K562 (cell line): ENCODE measurements around the gene ERCC4. TPM values are rescaled to one million over a fixed set of nuclear protein-coding genes. Genes with fewer than 3 reads are reported as not detected.

Experiments used
- ATAC-seq: fragments of 200-7000 bp; cut with Tn5 transposase; 3 replicates; pipeline ENCODE4 v1.9.1; 2020; ENCODE audit warnings: moderate library complexity
- BruUV-seq: library from RNA; stranded (reverse); fragments of 400-500 nt; replicated peaks from 2 replicates; lab custom pipeline; 2021; lab: Mats Ljungman, UMichigan
- CTCF ChIA-PET: fragments of 300-600 bp; formaldehyde crosslinking; extraction: SDS; loops from one replicate; lab custom pipeline; 2021; ENCODE audit warnings: low intra/inter-chr PET ratio; lab: Yijun Ruan, JAX
- POLR2A ChIA-PET: fragments of 300-600, 350-650 bp; sonication (Branson Sonifier 250); formaldehyde crosslinking; extraction: SDS; loops from one replicate; lab custom pipeline; 2021; ENCODE audit warnings: antibody characterized with exemption, inconsistent platforms; lab: Yijun Ruan, JAX
- DNase-seq, 4 experiments: peaks; one replicate each; pipeline versions ENCODE4 v3.0.0 to v3.0.0-alpha.2; 2011 to 2018; ENCODE audit warnings: low spot score in 3 of 4, mixed read lengths in 3 of 4; ENCODE audit errors: extremely low read depth in 1 of 4
- FAIRE-seq: peaks from 2 replicates; lab custom pipeline; 2011; peaks lifted over from hg19 to GRCh38; lab: Jason Lieb, UNC
- H2AFZ ChIP-seq: 2 replicates; pipeline ENCODE4 v1.6.0; 2011; ENCODE audit warnings: low read depth, low read length, control low read depth, inconsistent platforms
- H3K27ac ChIP-seq: fragments of 200-600 bp; 3 replicates; pipeline ENCODE4 v1.8.0; 2011; ENCODE audit warnings: low read depth, mild to moderate bottlenecking, control low read depth, inconsistent platforms, low read length, moderate library complexity, mixed read lengths; ENCODE audit errors: extremely low read depth
- H3K27me3 ChIP-seq, 2 experiments: fragments of 300-600 bp in 1 of 2; 2 replicates in 1 of 2; 3 replicates in 1 of 2; pipeline versions ENCODE4 v1.6.0 to v1.8.0; 2011; ENCODE audit warnings: inconsistent platforms in 2 of 2, low read length in 2 of 2, mild to moderate bottlenecking in 1 of 2, mixed read lengths in 1 of 2, moderate library complexity in 1 of 2; ENCODE audit not compliant: control insufficient read depth in 2 of 2, insufficient read depth in 2 of 2
- H3K36me3 ChIP-seq: fragments of 300-600 bp; 3 replicates; pipeline ENCODE4 v1.8.0; 2011; ENCODE audit warnings: mild to moderate bottlenecking, low read length, inconsistent platforms; ENCODE audit not compliant: control insufficient read depth, insufficient read depth
- H3K4me1 ChIP-seq, 2 experiments: fragments of 200-600 bp in 1 of 2; replicated peaks in 1 of 2; 2 replicates in 1 of 2; 3 replicates in 1 of 2; pipeline versions ENCODE4 v1.5.1 to v1.8.0; 2011; ENCODE audit warnings: inconsistent platforms in 2 of 2, low read length in 2 of 2, mild to moderate bottlenecking in 1 of 2, mixed read lengths in 1 of 2, moderate library complexity in 1 of 2; ENCODE audit not compliant: control insufficient read depth in 2 of 2, insufficient read depth in 2 of 2
- H3K4me2 ChIP-seq: 2 replicates; pipeline ENCODE4 v1.6.1; 2011; ENCODE audit warnings: low read length, control low read depth, inconsistent platforms, mixed read lengths; ENCODE audit not compliant: insufficient read depth
- H3K4me3 ChIP-seq: fragments of 200-600 bp; sonication (generic), shearing (Covaris generic); 2 replicates; pipeline ENCODE4 v1.5.1; 2016; ENCODE audit warnings: control low read depth, inconsistent platforms
- H3K79me2 ChIP-seq: fragments of 200-600 bp; 3 replicates; pipeline ENCODE4 v1.8.0; 2011; ENCODE audit warnings: low read length, inconsistent platforms; ENCODE audit not compliant: control insufficient read depth, insufficient read depth
- H3K9ac ChIP-seq, 2 experiments: 2 replicates each; pipeline versions ENCODE4 v1.6.0 to v1.6.1; 2011; ENCODE audit warnings: low read depth in 2 of 2, low read length in 2 of 2, control low read depth in 1 of 2, inconsistent platforms in 1 of 2, mild to moderate bottlenecking in 1 of 2, mixed read lengths in 1 of 2; ENCODE audit not compliant: insufficient read depth in 1 of 2
- H3K9me1 ChIP-seq: one replicate; pipeline ENCODE4 v1.6.0; 2011; ENCODE audit warnings: inconsistent platforms, mild to moderate bottlenecking, low read length, moderate library complexity; ENCODE audit not compliant: control insufficient read depth, insufficient read depth
- H3K9me3 ChIP-seq: replicated peaks from 2 replicates; pipeline ENCODE4 v1.5.1; 2011; ENCODE audit warnings: low read depth, low read length, inconsistent platforms; ENCODE audit not compliant: control insufficient read depth, insufficient read depth
- H4K20me1 ChIP-seq: replicated peaks from 2 replicates; pipeline ENCODE4 v1.6.1; 2011; ENCODE audit warnings: low read length, inconsistent platforms, mixed read lengths; ENCODE audit not compliant: control insufficient read depth, insufficient read depth
- CBX1 ChIP-seq: sonication (generic); IDR thresholded peaks from 2 replicates; pipeline ENCODE4 v1.6.1; 2016; ENCODE audit warnings: antibody characterized with exemption, low read depth, mild to moderate bottlenecking
- ELF2 ChIP-seq: fragments of 250-450 bp; sonication (Bioruptor Pico); IDR thresholded peaks from 2 replicates; pipeline ENCODE4 v1.5.0; 2021; ENCODE audit warnings: mild to moderate bottlenecking
- FIP1L1 ChIP-seq: fragments of 200-400 bp; formaldehyde crosslinking; IDR thresholded peaks from 2 replicates; pipeline ENCODE4 v1.6.1; 2018; ENCODE audit warnings: mild to moderate bottlenecking, low read depth, low read length; ENCODE audit not compliant: poor library complexity, severe bottlenecking
- NUFIP1 ChIP-seq: fragments of 450-650 bp; IDR thresholded peaks from 2 replicates; pipeline ENCODE4 v1.6.1; 2018; ENCODE audit not compliant: partially characterized antibody
- SAFB ChIP-seq: fragments of 200-400 bp; formaldehyde crosslinking; IDR thresholded peaks from 2 replicates; pipeline ENCODE4 v1.6.1; 2017; ENCODE audit warnings: low read depth, low read length, borderline replicate concordance
- ZNF12 ChIP-seq: sonication (generic); formaldehyde crosslinking; IDR thresholded peaks from 2 replicates; pipeline ENCODE4 v1.4.0; 2020; ENCODE audit warnings: mild to moderate bottlenecking, missing genetic modification reagents
- ZNF507 ChIP-seq: conservative IDR thresholded peaks from 2 replicates; pipeline ENCODE4 v1.6.1; 2017; ENCODE audit warnings: missing genetic modification characterization, missing compliant biosample characterization
- WGBS: fragments of 100-300 bp; shearing (Covaris generic); methylation state at CpG from one replicate; pipeline ENCODE4 v1.1.6; 2016; ENCODE audit warnings: low coverage, mixed read lengths; ENCODE audit not compliant: insufficient coverage; ENCODE audit errors: missing lambda C conversion rate; 5-methylcytosine and 5-hydroxymethylcytosine counted together
- in situ Hi-C: fragments of 300-500 bp; cut with MboI; formaldehyde crosslinking; loops from 4 replicates; pipeline ENCODE4 v1.15.0; 2018; ENCODE audit warnings: inconsistent platforms, mixed read lengths
- intact Hi-C: fragments of 100-400 bp; cut with micrococcal nuclease; formaldehyde crosslinking; loops from 2 replicates; pipeline ENCODE4 v1.14.2; 2022
- polyA plus RNA-seq, 8 experiments: library from polyadenylated mRNA; depleted of rRNA in 4 of 8; stranded (reverse) in 5 of 8; unstranded in 3 of 8; fragments of >200 nt; fragmentation: Nextera tagmentation in 2 of 8; fragmentation: Illumina TruSeq in 1 of 8; extraction: Ambion mirVana in 2 of 8; extraction: Trizol in 1 of 8; gene quantifications; 2 replicates each; pipeline versions ENCODE4 v1.2.1 to v1.2.3, GENCODE V29; 2011 to 2014; ENCODE audit warnings: inconsistent platforms in 1 of 8, missing spikeins in 1 of 8
- total RNA-seq, 7 experiments: library from RNA; depleted of rRNA in 6 of 7; stranded (reverse); fragments of >200 nt in 6 of 7; fragmentation: Illumina TruSeq in 2 of 7; extraction: Trizol in 2 of 7; gene quantifications; 2 replicates each; pipeline versions ENCODE4 v1.2.1 to v1.2.3, GENCODE V29; 2011 to 2021; ENCODE audit warnings: low replicate concordance in 1 of 7

The ERCC4 gene
- total and polyA plus RNA-seq, 9 of the 15 experiments (the other 6 are each of a cell fraction or from before 2014, with no cell fraction given), result 3.7 to 10.5 (median 6.0) TPM

DNA sequence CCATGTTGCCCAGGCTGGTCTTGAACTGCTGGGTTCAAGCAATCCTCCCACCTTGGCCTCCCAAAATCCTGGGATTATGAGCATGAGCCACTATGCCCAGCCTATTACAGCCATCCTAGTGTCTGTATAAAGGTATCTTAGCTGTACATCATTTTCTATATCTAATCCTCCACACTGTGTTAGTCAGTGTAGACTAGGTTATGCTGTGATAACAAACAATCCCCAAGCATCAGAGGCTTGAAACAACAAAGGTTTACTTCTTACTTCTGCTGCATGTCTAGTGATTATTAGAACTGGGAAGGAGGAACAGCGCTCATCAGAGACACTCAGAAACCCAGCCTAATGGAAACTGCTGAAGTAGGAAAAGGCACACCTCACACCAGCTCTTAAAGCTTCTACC, 68.1 kb downstream of the ERCC4 start:
- intact Hi-C loops, result no loop called here
- H4K20me1 ChIP-seq, result no peaks in the 10 kb centered on the region
- BruUV-seq, result no TSS peak
- no peaks in the 10 kb centered on the region for H3K4me1 ChIP-seq
- H3K4me2 ChIP-seq, result no peak overlapping the region
- H2AFZ ChIP-seq, result no peak overlapping the region
- H3K4me3 ChIP-seq, result no peak overlapping the region
- ATAC-seq (no peak), FAIRE-seq (no peak)
- no peak overlapping the region for H3K9ac ChIP-seq
- H3K36me3 ChIP-seq, result no peaks in the 10 kb centered on the region
- TF ChIP-seq ZNF12 (CRISPR knock-in tag), result peak; percentile 92
- TF ChIP-seq NUFIP1, result no peak
- TF ChIP-seq, all 486 proteins: peak for 1
- in situ Hi-C loops, result no loop called here
- POLR2A ChIA-PET, result interaction anchor here (1.2 kb wide), 1 partner anchor 10 kb away, joined by 4 read pairs; no protein-coding TSS in a partner anchor
- CTCF ChIA-PET, result no interaction called here
- WGBS, result 7% methylated on average over 1 of the region's 1 CpG
- Histone ChIP-seq H3K9me3 (no peaks in the 10 kb centered on the region), H3K27ac (no peak overlapping the region), H3K9me1 (peaks cover 3% of the 10 kb centered on the region), H3K27me3 (peaks cover 3 to 18% of the 10 kb centered on the region in 2 experiments; a peak in 3 of 5 replicates), H3K79me2 (no peaks in the 10 kb centered on the region)
- DNase-seq, result no peak

DNA sequence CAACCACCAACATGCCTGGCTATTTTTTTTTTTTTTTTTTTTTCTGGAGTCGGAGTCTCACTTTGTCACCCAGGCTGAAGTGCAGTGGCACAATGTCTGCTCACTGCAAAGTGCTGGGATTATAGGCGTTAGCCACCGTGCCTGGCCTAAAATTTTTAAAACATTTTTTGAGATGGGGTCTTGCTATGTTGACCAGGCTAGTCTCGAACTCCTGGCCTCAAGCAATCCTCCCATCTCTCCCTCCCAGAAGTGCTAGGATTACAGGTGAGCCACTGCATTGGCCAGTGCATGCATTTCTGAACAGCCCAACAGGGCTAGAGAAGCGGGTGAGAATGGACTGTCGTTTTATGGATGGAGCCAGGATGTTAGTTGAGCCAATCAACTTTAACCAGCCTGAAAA, 72.4 kb downstream of the ERCC4 start:
- Histone ChIP-seq H3K9me1 (peaks cover 3% of the 10 kb centered on the region), H3K4me3 (no peak overlapping the region), H3K36me3 (no peaks in the 10 kb centered on the region), H3K4me2 (no peak overlapping the region), H3K9me3 (no peaks in the 10 kb centered on the region), H3K27ac (no peak overlapping the region), H4K20me1 (no peaks in the 10 kb centered on the region), H3K9ac (no peak overlapping the region), H2AFZ (no peak overlapping the region), H3K4me1 (no peaks in the 10 kb centered on the region), H3K79me2 (no peaks in the 10 kb centered on the region), H3K27me3 (peaks cover 6 to 27% of the 10 kb centered on the region in 2 experiments; a peak in 3 of 5 replicates)
- DNase-seq, result no peak
- TF ChIP-seq SAFB (no peak), ZNF507 (tag) (no peak), CBX1 (no peak), FIP1L1 (no peak), ELF2 (CRISPR knock-in tag) (no peak)
- no peak for ATAC-seq
- CTCF ChIA-PET, result no interaction called here
- POLR2A ChIA-PET, result no interaction called here
- in situ Hi-C loops, result no loop called here
- WGBS, result 0% methylated on average over 6 of the region's 6 CpGs
- FAIRE-seq, result no peak
- intact Hi-C loops, result no loop called here
- BruUV-seq, result no TSS peak
